ENCODE measurements around the gene EPC2.
A peak's percentile ranks its signal among the peaks of the same experiment; 100 is the strongest.

EPC2 gene, protein sequence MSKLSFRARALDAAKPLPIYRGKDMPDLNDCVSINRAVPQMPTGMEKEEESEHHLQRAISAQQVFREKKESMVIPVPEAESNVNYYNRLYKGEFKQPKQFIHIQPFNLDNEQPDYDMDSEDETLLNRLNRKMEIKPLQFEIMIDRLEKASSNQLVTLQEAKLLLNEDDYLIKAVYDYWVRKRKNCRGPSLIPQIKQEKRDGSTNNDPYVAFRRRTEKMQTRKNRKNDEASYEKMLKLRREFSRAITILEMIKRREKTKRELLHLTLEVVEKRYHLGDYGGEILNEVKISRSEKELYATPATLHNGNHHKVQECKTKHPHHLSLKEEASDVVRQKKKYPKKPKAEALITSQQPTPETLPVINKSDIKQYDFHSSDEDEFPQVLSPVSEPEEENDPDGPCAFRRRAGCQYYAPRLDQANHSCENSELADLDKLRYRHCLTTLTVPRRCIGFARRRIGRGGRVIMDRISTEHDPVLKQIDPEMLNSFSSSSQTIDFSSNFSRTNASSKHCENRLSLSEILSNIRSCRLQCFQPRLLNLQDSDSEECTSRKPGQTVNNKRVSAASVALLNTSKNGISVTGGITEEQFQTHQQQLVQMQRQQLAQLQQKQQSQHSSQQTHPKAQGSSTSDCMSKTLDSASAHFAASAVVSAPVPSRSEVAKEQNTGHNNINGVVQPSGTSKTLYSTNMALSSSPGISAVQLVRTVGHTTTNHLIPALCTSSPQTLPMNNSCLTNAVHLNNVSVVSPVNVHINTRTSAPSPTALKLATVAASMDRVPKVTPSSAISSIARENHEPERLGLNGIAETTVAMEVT

DNA sequence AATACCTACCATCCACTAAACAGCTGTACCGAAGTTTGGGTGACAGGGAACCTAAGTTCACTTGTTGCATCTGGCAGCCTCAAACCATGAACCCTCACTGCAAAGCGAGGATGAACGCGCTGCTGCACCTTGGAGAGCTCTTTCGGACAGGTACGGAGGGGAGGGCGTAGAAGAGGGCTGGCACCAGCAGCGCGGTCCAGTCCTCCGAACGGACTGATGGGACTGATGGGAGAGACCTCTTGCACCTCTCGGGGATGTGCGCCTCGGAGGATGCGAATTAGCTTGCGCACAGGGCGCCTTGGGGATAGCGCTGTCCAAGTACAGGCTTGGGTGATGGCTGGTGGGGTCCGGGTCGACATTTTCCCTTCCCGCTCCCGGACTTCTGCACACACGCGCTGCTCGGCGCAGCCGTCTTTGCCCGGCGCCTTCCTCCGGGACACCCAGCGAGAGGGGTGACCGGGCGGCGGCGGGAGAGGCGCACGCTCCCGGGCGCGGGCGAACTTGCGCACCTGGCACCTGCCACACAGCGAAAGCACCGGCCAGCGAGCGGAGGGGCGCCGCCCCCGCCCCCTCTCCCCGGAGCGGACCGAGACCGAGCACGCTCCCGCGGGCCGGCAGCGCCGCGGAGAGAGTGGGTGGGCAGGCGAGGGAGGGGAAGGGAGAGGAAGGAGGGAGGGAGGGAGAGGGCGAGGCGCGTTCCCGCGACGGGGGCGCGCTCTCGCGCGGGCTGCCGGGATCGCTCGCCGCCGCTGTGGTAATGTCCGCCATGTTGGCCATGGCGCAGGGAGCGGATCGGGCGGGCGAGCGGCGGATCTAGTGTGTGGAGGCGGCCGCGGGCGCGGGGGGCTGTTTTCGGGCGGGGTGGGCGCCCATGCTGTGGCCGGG, at the start of gene EPC2:
Gene EPC2, plus strand, starts transcription at position 754 of the 885 bp plus-strand sequence. CDS start 267 bp downstream, outside the sequence.
- peak; percentile 77 for DNase-seq

DNA sequence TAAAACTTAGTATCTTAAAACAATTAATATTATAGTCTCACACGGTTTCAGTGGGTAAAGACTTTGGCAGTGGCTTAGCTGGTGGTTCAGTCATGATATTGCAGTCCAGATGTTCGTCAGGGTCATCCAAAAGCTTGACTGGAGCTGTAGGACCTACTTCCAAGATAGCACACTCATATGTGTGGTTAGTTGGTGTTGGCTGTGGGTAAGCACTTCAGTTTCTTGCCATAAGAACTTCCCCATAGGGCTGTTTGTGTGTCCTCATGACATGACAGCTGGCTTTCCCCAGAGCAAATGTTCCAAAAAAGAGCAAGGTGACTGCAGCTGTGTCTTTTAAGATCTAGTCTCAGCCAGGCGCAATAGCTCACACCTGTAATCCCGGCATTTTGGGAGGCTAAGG, 48.5 kb upstream of the EPC2 start:
- no peak for DNase-seq

DNA sequence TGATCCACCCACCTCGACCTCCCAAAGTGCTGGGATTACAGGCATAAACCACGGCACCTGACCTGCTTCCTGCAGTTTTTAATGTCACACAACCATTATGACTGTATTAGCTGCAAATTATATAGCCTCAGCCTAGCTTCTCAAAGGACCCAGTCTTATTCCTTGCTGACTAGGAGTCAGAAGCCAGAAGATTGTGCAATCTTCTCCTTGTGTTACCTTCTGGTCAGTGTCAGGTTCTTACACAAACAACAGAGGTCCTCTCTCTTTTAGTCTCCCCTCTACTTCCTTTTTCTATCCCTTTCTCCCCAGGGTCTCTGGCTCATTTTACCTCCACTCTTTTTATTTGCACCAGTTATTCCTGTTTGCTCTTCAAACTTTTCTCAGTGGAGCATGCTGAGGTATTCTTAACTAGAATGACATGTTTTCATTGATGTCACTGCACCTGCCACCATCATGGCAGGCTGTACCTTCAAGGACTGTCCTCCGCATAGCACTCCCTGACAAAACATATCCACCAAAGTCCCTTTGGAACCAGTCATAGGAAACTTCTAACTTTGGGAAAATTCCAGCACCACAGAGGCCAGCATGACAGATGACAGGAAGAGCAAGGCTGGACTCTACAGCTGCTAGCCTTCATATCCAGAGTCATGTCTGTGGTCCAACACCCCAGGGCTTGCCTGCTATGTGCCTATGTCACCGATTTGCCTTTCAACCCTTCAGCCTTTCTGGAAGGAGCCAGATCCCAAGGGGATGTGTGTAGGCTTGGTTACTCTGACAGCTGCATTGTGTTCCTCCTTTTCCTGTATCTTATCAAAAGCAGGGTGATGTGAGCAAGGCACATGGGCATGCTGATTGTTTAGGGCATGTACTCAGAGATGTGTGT, 45.2 kb upstream of the EPC2 start:
- peak; percentile 14 for DNase-seq

DNA sequence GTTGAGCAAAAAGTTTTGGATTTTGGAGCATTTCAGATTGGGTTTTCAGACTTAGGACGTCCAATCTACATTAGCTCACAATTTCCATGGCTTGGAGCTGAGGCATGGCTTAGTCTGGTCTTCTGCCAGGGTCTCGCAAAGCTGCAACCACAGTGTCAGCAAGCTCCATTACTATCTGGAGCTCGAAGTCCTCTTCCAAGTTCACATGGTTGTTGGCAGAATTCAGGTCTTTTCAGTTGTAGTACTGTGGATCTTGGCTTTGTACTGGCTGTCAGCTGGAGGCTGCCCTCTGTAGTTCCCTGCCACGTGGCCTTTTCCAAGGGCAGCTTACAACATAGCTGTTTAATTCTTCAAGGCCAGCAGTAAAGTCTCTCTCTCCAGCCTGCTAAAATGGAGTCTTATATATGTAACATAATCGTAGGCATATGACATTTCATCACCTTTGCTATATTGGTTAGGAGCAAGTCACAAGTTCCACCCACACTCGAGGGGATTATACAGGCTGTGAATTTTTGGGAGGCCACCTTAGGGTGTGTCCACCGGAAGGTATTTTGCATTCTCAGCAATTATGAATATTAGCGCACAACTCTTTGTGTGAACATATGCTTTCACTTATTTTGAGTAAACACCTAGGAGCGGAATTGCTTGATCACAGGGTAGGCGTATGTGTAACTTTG, 41.5 kb upstream of the EPC2 start:
- no peak for DNase-seq

DNA sequence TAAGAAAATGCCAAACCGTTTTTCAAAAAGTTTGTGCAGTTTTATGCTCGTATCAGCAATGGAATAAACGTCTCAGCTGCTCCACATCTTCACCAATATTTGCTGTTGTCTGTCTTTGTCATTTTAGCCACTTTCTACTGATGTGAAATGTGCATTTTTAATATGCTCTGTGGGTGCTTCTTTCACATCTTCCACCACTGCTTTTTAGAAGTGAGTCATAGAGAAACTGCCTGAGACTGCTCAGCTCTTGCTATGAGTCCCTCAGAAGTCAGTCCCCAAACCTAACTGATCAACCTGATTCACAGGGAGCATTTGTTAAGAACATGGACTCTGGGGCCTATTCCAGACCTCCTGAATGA, 41.0 kb upstream of the EPC2 start:
- DNase-seq: no peak

DNA sequence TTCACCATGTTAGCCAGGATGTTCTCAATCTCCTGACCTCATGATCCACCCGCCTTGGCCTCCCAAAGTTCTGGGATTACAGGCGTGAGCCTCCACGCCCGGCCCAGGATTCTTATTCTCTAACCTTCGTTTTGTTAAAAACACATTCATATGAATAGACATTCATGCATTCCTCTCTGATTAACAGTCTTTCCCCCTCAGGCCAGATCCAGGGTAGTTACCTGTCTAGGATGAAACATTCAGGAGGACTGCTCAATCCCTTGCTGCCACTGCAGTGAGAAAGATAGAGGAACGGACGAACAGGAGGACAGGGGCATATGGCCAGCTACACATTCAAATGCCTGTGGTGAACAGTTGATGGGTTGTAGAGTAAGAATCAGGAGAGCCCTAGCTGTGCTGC, 39.6 kb upstream of the EPC2 start:
- DNase-seq: no peak

DNA sequence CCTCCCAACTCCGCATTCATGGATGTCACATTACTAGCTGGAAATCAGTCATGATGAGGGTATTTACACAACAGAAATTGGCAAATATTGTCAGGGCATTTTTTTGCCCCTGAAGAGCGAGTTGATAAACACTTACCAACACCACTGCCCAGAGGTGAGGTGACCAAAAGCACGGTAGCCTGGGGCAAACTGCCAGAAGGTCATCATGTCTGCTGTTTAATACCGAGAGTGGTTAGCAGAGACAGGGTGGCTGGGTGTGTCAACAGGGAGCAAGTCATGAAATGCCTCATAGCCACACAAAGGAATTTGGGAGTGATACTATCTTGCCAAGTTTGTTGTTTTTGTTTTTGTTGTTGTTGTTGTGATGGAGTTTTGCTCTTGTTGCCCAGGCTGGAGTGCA, 37.0 kb upstream of the EPC2 start:
- DNase-seq: peak; percentile 62

DNA sequence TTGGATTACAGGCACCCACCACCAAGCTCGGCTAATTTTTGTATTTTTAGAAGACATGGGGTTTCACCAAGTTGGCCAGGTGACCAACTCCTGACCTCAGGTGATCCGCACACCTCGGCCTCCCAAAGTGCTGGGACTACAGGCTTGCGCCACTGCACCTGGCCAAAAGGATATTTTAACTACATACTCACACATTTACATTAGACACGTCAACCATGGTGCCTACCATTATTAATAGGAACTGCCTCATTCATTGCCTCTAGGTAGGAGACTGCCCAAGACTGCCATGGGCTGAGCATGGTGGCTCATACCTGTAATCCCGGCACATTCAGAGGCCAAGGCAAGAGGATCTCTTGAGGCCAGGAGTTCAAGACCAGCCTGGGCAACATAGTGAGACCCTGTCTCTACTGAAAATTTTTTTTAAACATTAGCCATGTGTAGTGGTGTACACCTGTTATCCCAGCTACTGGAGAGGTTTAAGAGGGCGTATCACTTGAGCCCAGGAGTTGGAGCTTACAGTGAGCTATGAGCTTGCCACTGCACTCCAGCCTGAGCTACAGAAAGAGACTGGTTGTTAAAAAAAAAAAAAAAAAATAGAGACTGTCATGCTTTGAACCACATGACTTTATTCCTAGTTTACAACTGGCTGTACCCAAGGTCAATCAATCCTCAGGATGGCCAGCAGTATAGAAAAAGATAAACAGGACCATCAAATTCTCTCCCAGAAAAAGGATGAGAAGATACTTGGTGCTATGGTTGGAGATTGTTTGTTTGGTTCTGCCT, 31.1 kb upstream of the EPC2 start:
- peak; percentile 44 for DNase-seq

DNA sequence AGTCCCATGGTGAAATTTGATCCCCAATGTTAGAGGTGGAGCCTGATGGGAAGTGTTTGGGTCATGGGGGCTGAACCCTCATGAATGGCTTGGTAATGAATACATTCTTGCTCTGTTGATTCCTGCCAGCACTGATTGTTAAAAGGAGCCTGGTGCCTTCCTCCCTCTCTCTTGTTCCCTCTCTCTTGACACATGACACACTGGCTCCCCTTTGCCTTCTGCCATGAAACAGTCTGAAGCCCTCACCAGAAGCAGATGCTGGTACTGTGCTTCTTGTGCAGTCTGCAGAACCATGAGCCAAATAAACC, 30.6 kb upstream of the EPC2 start:
- DNase-seq: peak; percentile 51

DNA sequence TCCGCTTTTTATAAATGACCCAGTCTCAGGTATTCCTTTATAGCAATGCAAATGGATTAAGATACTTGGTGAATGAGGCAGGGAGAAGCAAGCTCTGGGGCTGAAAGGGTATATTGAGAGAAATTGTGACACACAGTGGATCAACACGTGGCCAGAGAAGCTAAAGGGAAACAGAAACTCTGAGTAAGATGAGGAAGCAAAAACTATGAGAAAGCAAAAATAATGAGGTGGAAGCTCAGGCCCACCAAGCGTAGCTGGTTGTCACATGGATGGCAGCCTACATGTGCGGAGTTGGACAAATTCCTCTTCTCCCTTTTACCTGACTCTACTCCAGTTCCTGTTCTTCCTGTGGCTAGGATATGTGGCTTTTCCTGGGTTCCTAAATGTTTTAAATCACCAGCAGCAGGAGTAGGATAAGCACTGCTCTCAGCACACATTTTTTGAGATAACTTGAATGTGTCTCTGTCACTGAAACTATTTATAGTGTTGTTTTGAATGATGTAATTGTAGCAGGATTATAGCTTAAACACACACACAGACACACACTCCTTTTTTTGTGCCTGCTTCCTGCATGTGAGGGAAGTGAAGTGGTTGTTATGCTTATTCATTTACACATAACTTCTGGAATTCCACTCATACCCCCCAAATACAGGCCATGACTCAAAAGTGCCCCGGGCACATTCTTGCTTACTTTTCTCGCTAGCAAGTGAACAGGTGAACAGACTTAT, 30.1 kb upstream of the EPC2 start:
- peak; percentile 46 for DNase-seq

DNA sequence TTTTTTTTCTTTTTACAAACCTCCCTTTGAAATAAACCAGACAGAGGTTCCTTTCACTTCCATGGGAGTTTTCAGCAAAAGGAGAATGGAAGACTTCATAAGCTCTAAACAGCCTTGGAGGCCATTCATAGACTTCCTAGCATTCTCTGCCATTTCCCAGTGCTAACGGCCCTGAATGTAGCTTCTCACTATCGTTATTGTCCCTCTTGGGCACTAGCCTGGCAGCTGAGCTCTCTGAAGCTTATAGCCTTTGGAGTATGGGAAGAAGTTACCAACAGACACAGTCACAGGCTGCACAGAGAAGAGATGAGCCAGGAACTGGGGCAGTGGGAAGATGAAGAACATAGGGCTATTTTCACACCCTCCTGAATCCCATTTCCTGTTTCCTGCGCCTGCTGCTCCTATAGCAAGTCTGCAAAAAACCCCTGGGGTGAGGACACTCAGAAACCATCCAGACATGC, 29.1 kb upstream of the EPC2 start:
- DNase-seq: no peak

DNA sequence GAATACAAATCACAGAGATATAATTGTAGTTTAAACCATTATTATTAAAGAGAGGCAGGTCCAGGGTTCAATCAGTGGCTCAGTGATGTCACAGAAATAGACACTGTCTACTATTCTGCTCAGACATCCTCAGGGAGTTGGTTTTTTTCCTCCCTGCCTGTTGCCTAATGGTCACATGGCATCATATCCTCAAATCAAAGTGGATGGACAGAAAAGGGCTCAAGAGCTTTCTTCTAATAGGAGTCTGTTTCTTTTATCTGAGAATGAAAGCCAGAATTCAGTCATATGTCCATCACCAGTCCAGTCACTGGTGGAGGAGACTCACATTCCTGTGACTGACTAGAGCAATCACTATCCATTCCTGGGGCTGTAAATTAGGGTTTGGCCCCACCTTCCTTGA, 27.9 kb upstream of the EPC2 start:
- no peak for DNase-seq

DNA sequence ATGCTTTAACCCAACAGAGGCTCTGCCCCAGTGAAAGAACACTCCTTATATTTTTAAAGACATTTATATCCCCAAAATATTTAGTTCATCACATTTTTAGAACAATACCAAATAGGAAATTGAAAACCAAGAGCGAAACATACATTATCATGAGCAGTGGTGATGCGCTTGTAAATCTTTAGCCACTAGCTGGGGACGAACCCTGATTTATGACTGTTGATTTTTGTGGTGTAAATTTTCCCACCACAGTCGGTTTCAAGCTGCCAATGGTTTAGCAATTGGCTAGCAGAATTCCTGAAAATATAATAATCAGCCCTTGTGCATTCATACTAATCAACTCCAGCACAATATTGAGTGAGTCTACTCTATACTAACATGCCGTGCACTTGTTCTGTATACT, 27.3 kb upstream of the EPC2 start:
- DNase-seq: no peak

DNA sequence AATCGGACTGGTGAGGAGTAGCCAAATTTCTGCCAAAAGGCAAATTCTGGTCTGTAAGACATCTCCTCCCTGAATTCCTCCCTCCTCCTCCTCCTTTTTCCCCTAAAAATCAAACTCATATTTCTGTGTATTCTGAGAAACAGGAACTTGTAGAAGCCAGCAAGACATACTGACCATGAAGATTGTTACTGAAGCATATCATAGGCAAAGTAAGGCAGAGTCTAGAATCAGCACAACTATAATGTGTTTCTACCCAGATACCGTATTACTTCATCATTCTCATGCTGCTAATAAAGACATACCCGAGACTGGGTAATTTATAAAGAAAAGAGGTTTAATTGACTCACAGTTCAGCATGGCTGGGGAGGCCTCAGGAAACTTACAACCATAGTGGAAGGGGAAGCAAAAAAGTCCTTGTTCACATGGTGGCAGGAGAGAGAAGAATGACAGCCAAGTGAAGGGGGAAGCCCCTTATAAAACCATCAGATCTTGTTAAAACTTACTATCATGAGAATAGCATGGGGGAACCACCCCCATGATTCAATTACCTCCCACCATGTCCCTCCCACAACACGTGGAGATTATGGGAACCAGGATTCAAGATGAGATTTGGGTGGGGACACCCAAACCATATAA, 24.9 kb upstream of the EPC2 start:
- DNase-seq: no peak

DNA sequence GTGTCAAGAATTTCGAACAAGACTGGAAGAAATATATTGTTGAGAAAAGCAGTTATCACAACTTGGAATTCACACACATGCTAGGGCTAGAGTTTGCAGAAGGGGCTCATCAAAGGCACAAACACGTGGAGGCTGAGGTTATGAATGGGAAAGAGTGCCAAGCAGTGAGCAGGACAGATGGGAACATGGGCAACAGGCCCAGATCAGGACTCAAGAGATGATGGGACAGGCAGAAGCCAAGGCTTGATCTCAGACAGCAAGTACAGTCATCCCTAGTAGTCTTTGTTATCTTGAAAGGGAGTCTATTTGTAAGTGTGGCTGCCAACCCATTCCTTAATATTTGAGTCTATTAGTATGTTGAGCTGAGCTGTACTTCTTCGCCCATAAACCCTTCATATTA, 22.2 kb upstream of the EPC2 start:
- DNase-seq: no peak

DNA sequence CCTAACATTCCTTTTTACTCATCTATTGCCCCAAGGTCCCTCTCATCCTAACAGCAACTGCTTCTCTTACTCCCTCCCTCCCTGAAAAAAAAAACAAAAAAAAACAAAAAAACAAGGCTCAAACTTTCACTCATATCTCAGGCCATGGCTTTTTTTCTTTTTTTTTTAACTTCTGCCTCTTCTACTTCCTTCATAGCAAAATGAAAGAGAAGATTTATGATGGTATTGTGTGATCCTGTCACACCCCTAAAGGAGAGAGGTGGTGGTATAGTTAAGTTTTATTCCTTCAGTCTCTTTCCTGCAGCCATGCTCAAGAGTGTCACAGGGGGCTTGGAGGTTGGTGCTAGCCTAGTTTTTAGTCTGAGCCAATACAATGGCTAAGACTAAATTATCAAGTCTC, 21.5 kb upstream of the EPC2 start:
- no peak for DNase-seq

DNA sequence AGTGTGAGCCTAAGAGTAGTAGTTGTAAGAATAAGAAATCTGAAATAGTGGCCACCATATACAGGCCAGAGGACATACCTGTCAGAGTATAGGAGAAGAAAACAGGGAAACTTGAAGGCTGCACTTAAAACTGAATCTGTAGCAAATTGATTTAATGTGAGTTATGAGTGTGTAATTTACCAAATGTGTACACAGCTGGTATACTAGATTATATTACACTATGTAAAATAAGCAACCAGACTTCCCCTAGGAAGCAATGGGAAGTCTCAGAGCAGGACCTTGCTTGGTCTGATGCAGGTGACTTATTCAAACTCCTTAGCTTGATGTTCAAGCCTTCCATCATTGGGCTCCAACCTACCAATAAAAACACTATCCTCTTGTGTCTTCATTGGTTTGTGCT, 17.3 kb upstream of the EPC2 start:
- peak; percentile 0 for DNase-seq

DNA sequence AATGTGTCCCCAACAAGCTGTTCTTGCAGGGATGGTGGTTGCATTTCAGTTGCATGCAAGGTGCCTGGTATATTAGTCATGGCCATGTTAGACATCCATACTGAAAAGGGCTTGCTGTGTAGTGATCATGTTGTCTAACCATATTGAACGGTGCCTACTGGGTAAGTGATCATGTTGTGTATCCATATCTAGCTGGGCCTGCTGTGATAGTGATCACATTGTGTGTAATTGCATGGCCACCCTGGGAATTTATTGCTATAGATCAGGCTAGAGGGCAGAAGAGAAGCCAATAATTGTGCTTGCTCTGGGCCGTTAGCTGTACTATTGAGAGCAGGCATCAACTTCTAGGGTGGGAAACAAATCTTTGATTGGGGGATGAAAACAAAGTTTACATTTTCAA, 9.8 kb upstream of the EPC2 start:
- DNase-seq: no peak

DNA sequence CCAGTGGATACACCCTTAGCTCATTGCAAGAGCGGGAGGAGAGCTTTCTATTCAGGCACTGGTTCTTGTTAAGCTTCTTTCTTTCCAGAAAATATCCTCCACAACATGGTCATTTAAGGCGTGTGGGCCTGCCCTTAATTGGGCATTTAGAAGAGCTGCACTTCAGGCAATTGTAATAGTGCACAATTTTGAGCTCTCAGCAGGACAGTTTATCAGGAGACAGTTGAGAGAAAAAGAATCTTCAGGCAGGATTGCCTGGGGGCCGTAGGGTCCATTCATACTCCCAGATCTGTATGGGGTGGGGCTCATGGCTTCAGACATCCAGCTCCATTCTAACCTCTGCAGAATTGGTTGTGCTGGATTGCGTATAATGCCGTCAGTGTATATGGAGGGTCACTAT, 6.0 kb upstream of the EPC2 start:
- DNase-seq: no peak

DNA sequence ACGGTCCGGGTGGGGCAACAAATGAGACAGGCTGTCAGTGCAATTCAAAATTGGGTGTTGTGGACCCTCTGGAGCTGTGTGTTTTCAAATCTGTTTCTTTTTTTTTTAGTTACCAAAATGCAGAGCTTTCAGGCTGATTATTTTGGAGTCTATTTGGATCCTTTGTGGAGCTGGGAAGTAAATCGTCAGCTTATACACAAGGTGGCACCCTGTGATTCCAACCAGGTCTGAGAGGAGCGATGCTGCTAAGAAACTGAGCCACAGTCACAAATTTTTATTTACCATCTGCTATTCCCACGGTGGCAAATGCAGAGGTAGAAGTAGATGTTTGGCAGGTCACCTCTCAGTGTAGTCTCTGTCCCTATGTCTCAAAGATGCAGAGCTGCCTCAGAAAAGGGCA, 3.8 kb upstream of the EPC2 start:
- no peak for DNase-seq
